Trophoblast cell (in vitro differentiated cells and primary cell): Measurements from ENCODE around the gene SBK2.
"Not testable (repeated sequence)": the region's sequence is repeated elsewhere in the genome, so short reads cannot be mapped to it uniquely, and the experiment has no call there.

ENCODE experiments used
- DNase-seq, 2 donors: peaks; one replicate each; pipeline ENCODE4 v3.0.0-alpha.2; 2016
- H2AFZ ChIP-seq: 2 replicates; pipeline ENCODE4 v1.6.1; 2013; ENCODE audit warnings: low read length, moderate library complexity, mild to moderate bottlenecking; ENCODE audit not compliant: insufficient read depth, poor library complexity
- H2AK5ac ChIP-seq: 2 replicates; pipeline ENCODE4 v1.6.1; 2013; ENCODE audit warnings: mild to moderate bottlenecking, low read length
- H2BK120ac ChIP-seq: 2 replicates; pipeline ENCODE4 v1.6.1; 2013; ENCODE audit warnings: low read length, mild to moderate bottlenecking, moderate library complexity; ENCODE audit not compliant: insufficient read depth, poor library complexity
- H2BK12ac ChIP-seq: 2 replicates; pipeline ENCODE4 v1.6.1; 2013; ENCODE audit warnings: mild to moderate bottlenecking, low read length, moderate library complexity
- H2BK5ac ChIP-seq: 2 replicates; pipeline ENCODE4 v1.6.1; 2013; ENCODE audit warnings: low read length, low read depth, moderate library complexity, mild to moderate bottlenecking; ENCODE audit not compliant: poor library complexity
- H3K14ac ChIP-seq: 2 replicates; pipeline ENCODE4 v1.6.1; 2013; ENCODE audit warnings: mild to moderate bottlenecking, low read length
- H3K18ac ChIP-seq: 2 replicates; pipeline ENCODE4 v1.6.1; 2013; ENCODE audit warnings: mild to moderate bottlenecking, low read length
- H3K23ac ChIP-seq: 2 replicates; pipeline ENCODE4 v1.6.1; 2013; ENCODE audit warnings: low read length
- H3K27ac ChIP-seq: 2 replicates; pipeline ENCODE4 v1.5.1; 2013; ENCODE audit warnings: low read depth, mild to moderate bottlenecking, inconsistent platforms, low read length, moderate library complexity
- H3K27me3 ChIP-seq: 2 replicates; pipeline ENCODE4 v1.6.1; 2013; ENCODE audit warnings: inconsistent platforms, mild to moderate bottlenecking, low read length, moderate library complexity; ENCODE audit not compliant: insufficient read depth
- H3K36me3 ChIP-seq, 2 experiments: 1 replicate in 1 of 2; 2 replicates in 1 of 2; pipeline ENCODE4 v1.6.1; 2013; ENCODE audit warnings: low read length in 2 of 2, mild to moderate bottlenecking in 2 of 2, moderate library complexity in 1 of 2; ENCODE audit not compliant: insufficient read depth in 2 of 2, control insufficient read depth in 1 of 2
- H3K4ac ChIP-seq: 2 replicates; pipeline ENCODE4 v1.6.1; 2013; ENCODE audit warnings: low read depth, mild to moderate bottlenecking, low read length, moderate library complexity
- H3K4me1 ChIP-seq, 2 experiments: 1 replicate in 1 of 2; 2 replicates in 1 of 2; pipeline ENCODE4 v1.6.1; 2013; ENCODE audit warnings: low read length in 2 of 2, mild to moderate bottlenecking in 2 of 2, moderate library complexity in 1 of 2; ENCODE audit not compliant: insufficient read depth in 2 of 2, control insufficient read depth in 1 of 2
- H3K4me2 ChIP-seq: 2 replicates; pipeline ENCODE4 v1.6.1; 2013; ENCODE audit warnings: inconsistent platforms, mild to moderate bottlenecking, low read length, moderate library complexity
- H3K4me3 ChIP-seq: 2 replicates; pipeline ENCODE4 v1.5.1; 2013; ENCODE audit warnings: mild to moderate bottlenecking, low read depth, low read length, inconsistent platforms
- H3K79me1 ChIP-seq: one replicate; pipeline ENCODE4 v1.6.1; 2013; ENCODE audit warnings: low read length
- H3K79me2 ChIP-seq: 2 replicates; pipeline ENCODE4 v1.6.1; 2013; ENCODE audit warnings: low read length, mild to moderate bottlenecking; ENCODE audit not compliant: control insufficient read depth, insufficient read depth, poor library complexity
- H3K9ac ChIP-seq: 2 replicates; pipeline ENCODE4 v1.6.1; 2013; ENCODE audit warnings: mild to moderate bottlenecking, low read length
- H3K9me3 ChIP-seq: 2 replicates; pipeline ENCODE4 v1.6.1; 2013; ENCODE audit warnings: low read depth, mild to moderate bottlenecking, control low read depth, inconsistent platforms, low read length; ENCODE audit not compliant: insufficient read depth
- H4K12ac ChIP-seq: 2 replicates; pipeline ENCODE4 v1.6.1; 2013; ENCODE audit warnings: low read depth, mild to moderate bottlenecking, low read length, moderate library complexity
- H4K8ac ChIP-seq: 2 replicates; pipeline ENCODE4 v1.6.1; 2013; ENCODE audit warnings: low read depth, mild to moderate bottlenecking, low read length, moderate library complexity
- H4K91ac ChIP-seq: one replicate; pipeline ENCODE4 v1.6.1; 2013; ENCODE audit warnings: low read depth, mild to moderate bottlenecking, low read length, moderate library complexity
- WGBS: extraction: QIAGEN DNeasy Blood & Tissue Kit; methylation state at CpG from one replicate; pipeline ENCODE4 v1.1.7; 2013; ENCODE audit warnings: missing lambda C conversion rate; ENCODE audit not compliant: insufficient read length, insufficient coverage; ENCODE audit errors: extremely low coverage; 5-methylcytosine and 5-hydroxymethylcytosine counted together

SBK2 gene

GRCh38 chr19:55534280-55534679 lies 2.7 kb downstream of the SBK2 start:
- H4K91ac ChIP-seq, H2AFZ ChIP-seq: not testable (repeated sequence)

GRCh38 chr19:55530996-55531395 lies 5.9 kb downstream of the SBK2 start:
- H2BK5ac ChIP-seq: no peak overlapping the region
- H3K23ac ChIP-seq: no peak overlapping the region
- H3K27ac ChIP-seq: no peak overlapping the region

More at GRCh38 chr19:55534280-55534679, 2.7 kb downstream of the SBK2 start:
- not testable (repeated sequence) for H2BK120ac ChIP-seq, H4K12ac ChIP-seq, H3K27me3 ChIP-seq, H3K36me3 ChIP-seq, H2BK12ac ChIP-seq, H3K79me1 ChIP-seq, H3K79me2 ChIP-seq, H3K27ac ChIP-seq, H4K8ac ChIP-seq, H3K4me3 ChIP-seq, DNase-seq, H2BK5ac ChIP-seq, H3K4me1 ChIP-seq, H3K23ac ChIP-seq, H3K4ac ChIP-seq, H3K9me3 ChIP-seq, H2AK5ac ChIP-seq, H3K4me2 ChIP-seq, H3K18ac ChIP-seq, H3K9ac ChIP-seq, H3K14ac ChIP-seq
- WGBS: no CpG with 5 or more reads among the region's 7 CpGs

GRCh38 chr19:55529636-55530234 lies 7.2 kb downstream of the SBK2 start:
- Histone ChIP-seq H3K14ac (no peak overlapping the region), H3K9ac (no peak overlapping the region), H3K4me2 (no peak overlapping the region), H3K79me1 (no peaks in the 10 kb centered on the region), H2AFZ (no peak overlapping the region), H3K4ac (no peak overlapping the region), H3K9me3 (peaks cover 11% of the 10 kb centered on the region), H3K18ac (no peak overlapping the region), H3K4me3 (no peak overlapping the region), H3K4me1 (no peaks in the 10 kb centered on the region), H3K79me2 (no peaks in the 10 kb centered on the region), H3K36me3 (no peaks in the 10 kb centered on the region), H2BK12ac (no peak overlapping the region), H3K23ac (no peak overlapping the region), H4K8ac (no peak overlapping the region), H2BK5ac (no peak overlapping the region), H3K27ac (no peak overlapping the region), H3K27me3 (no peaks in the 10 kb centered on the region), H2AK5ac (no peak overlapping the region), H4K91ac (no peak overlapping the region), H2BK120ac (no peak overlapping the region), H4K12ac (no peak overlapping the region)
- DNase-seq: no peak
- WGBS: no CpG with 5 or more reads among the region's 56 CpGs

More at GRCh38 chr19:55530996-55531395, 5.9 kb downstream of the SBK2 start:
- H2BK120ac ChIP-seq: no peak overlapping the region
- no peak overlapping the region for H2AK5ac ChIP-seq
- no peak overlapping the region for H3K4ac ChIP-seq
- no peaks in the 10 kb centered on the region for H3K79me1 ChIP-seq
- no peak overlapping the region for H3K9ac ChIP-seq
- H2AFZ ChIP-seq: no peak overlapping the region
- H3K36me3 ChIP-seq: no peaks in the 10 kb centered on the region
- H4K12ac ChIP-seq: no peak overlapping the region
- H4K8ac ChIP-seq: no peak overlapping the region
- H2BK12ac ChIP-seq: no peak overlapping the region
- H3K9me3 ChIP-seq: peaks cover 11% of the 10 kb centered on the region
- no peak for DNase-seq
- no peaks in the 10 kb centered on the region for H3K4me1 ChIP-seq
- no peak overlapping the region for H3K4me2 ChIP-seq
- H3K14ac ChIP-seq: no peak overlapping the region
- no peak overlapping the region for H3K18ac ChIP-seq
- WGBS: no CpG with 5 or more reads among the region's 26 CpGs
- H4K91ac ChIP-seq: no peak overlapping the region
- H3K4me3 ChIP-seq: no peak overlapping the region
- H3K79me2 ChIP-seq: no peaks in the 10 kb centered on the region
- no peaks in the 10 kb centered on the region for H3K27me3 ChIP-seq

GRCh38 chr19:55528030-55528803 lies 8.7 kb downstream of the SBK2 start:
- Histone ChIP-seq H4K8ac (no peak overlapping the region), H3K18ac (no peak overlapping the region), H3K4me1 (no peaks in the 10 kb centered on the region), H3K4ac (no peak overlapping the region), H3K36me3 (no peaks in the 10 kb centered on the region), H3K14ac (no peak overlapping the region), H2BK5ac (no peak overlapping the region), H2AFZ (no peak overlapping the region), H3K9me3 (peaks cover 11% of the 10 kb centered on the region), H3K4me2 (no peak overlapping the region), H4K91ac (no peak overlapping the region), H2AK5ac (no peak overlapping the region), H2BK12ac (no peak overlapping the region), H3K23ac (no peak overlapping the region), H3K79me2 (no peaks in the 10 kb centered on the region), H3K27me3 (no peaks in the 10 kb centered on the region), H3K4me3 (peak overlapping the region; percentile 1), H3K79me1 (no peaks in the 10 kb centered on the region), H3K9ac (no peak overlapping the region), H2BK120ac (no peak overlapping the region), H4K12ac (no peak overlapping the region), H3K27ac (no peak overlapping the region)
- no CpG with 5 or more reads among the region's 15 CpGs for WGBS
- DNase-seq: no peak
